ENCODE measurements around the gene SAE1. TPM values are rescaled to one million over a fixed set of nuclear protein-coding genes. Genes with fewer than 3 reads are reported as not detected.

SAE1 gene
- total RNA-seq, 1 donor from 2014 or later = 71.0 TPM

DNA sequence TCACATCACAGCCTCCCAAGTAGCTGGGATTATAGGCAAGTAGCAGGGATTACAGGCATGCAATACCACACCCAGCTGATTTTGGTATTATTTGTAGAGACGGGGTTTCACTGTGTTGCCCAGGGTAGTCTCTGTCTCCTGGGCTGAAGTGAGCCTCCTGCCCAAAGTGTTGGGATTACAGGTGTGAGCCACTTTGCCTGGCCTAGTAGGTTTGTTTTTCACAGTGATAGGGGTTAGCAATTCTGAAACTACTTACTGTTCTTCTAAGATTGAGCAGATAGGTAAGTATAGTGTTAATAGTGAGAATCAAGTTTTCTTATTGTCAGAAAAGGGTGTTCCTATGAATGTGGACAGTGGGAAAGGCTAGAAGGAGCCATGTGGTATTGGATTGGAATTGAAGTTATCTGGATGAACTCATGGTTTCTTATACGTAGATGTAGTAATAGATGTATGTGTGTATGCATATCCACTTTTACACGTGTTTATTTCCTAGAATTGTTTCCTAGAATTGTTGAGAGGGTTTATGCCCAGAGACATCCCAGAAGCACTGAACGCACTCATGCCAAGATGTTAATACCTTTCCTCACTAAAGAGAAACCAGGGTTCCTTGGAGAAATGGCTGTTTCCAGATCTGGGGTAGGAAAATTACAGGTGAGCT is 49.1 kb downstream of the SAE1 start:
- no peak overlapping the region for H3K9ac ChIP-seq (ENCODE audit: low read depth in 1 of 3, low read length in 3 of 3)
- H3K36me3 ChIP-seq (ENCODE audit: control insufficient read depth in 3 of 3, insufficient read depth in 3 of 3, low read length in 3 of 3) = peaks cover 0 to 4% (median 0%) of the 10 kb centered on the region in 3 donors
- no peak overlapping the region for H3K4me3 ChIP-seq (ENCODE audit: low read length in 3 of 3)
- peaks cover 6 to 8% (median 6%) of the 10 kb centered on the region in 3 donors for H3K4me1 ChIP-seq (ENCODE audit: control insufficient read depth in 3 of 3, insufficient read depth in 3 of 3, low read length in 3 of 3)
- no peaks in the 10 kb centered on the region for H3K9me3 ChIP-seq (ENCODE audit: control insufficient read depth in 3 of 3, low read length in 3 of 3)
- no peak overlapping the region for H3K27ac ChIP-seq (ENCODE audit: low read depth, low read length)
- no peaks in the 10 kb centered on the region for H3K27me3 ChIP-seq (ENCODE audit: control insufficient read depth in 3 of 3, insufficient read depth in 3 of 3, low read length in 3 of 3)

DNA sequence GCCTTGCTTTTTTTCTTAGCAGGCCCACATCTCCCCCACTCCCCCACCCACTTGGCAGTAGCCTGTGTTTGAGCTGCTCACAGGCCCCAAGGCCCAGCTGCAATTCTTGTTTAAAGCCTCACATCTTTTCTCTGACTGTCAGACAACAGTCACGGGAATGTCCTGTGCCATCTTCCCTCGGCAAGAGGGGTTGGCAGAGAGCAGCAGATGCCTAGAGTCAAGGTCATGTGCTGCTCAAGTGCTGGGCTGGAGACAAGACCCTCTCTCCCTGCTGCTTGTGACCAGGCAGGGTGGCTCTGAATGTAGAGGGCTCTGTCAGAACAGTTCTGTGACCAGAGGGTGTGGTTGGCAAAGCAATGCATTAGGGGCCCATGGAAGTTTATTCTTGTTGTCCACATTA is 53.0 kb downstream of the SAE1 start:
- Histone ChIP-seq H3K4me1 (ENCODE audit: control insufficient read depth in 3 of 3, insufficient read depth in 3 of 3, low read length in 3 of 3) (peaks cover 0 to 3% (median 2%) of the 10 kb centered on the region in 3 donors), H3K4me3 (ENCODE audit: low read length in 3 of 3) (no peak overlapping the region), H3K27ac (ENCODE audit: low read depth, low read length) (peak overlapping the region; percentile 62), H3K9ac (ENCODE audit: low read depth in 1 of 3, low read length in 3 of 3) (peak overlapping the region in 2 of 3 donors; percentile 22 to 34), H3K27me3 (ENCODE audit: control insufficient read depth in 3 of 3, insufficient read depth in 3 of 3, low read length in 3 of 3) (no peaks in the 10 kb centered on the region), H3K36me3 (ENCODE audit: control insufficient read depth in 3 of 3, insufficient read depth in 3 of 3, low read length in 3 of 3) (peaks cover 0 to 4% (median 0%) of the 10 kb centered on the region in 3 donors), H3K9me3 (ENCODE audit: control insufficient read depth in 3 of 3, low read length in 3 of 3) (no peaks in the 10 kb centered on the region)

DNA sequence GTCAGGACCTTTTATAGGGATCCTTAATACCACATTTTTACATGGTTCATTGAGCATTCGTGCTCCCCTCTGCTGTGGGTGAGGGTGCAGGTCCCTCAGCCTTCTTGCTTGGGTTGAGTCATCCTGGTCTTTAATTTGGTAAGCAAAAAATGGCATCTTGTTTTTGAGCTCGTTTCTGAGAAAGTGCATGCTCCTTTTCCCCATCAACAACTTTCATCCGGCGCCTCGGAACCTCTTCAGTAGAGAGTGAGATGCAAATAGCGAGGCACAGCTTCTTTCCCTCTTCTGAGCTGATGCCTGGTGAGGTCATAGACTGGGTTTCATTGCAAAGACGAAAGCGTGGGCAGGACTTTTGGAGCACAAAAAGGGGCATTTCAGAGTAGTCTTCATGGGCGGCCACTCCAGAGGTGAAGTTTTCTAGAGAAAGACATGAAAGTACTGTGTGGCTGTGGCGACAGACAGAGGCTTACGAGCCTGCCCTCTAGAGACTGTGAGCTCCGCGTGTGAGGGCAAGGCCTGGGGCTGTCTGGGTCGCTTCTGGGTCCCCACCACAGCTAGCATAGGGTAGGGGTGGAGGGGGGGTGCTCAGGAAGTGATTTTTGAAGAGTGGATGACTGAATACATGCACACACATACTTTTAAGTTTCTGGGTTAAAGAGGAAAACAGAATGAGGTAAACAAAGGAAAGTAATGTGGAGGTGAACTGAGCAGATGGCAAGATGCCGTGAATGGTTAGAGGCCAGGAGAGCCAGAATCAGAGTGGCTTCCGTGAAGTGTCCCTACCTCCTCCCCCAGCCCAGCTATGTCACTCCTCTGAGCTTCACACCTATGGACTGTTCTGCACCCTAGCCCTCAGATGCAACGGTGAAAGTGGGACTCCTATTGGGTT is 56.1 kb downstream of the SAE1 start:
- Histone ChIP-seq H3K27ac (ENCODE audit: low read depth, low read length) (no peak overlapping the region), H3K4me3 (ENCODE audit: low read length in 3 of 3) (no peak overlapping the region), H3K9ac (ENCODE audit: low read depth in 1 of 3, low read length in 3 of 3) (no peak overlapping the region), H3K4me1 (ENCODE audit: control insufficient read depth in 3 of 3, insufficient read depth in 3 of 3, low read length in 3 of 3) (peaks cover 10 to 14% (median 13%) of the 10 kb centered on the region in 3 donors), H3K9me3 (ENCODE audit: control insufficient read depth in 3 of 3, low read length in 3 of 3) (no peaks in the 10 kb centered on the region), H3K27me3 (ENCODE audit: control insufficient read depth in 3 of 3, insufficient read depth in 3 of 3, low read length in 3 of 3) (no peaks in the 10 kb centered on the region), H3K36me3 (ENCODE audit: control insufficient read depth in 3 of 3, insufficient read depth in 3 of 3, low read length in 3 of 3) (peaks cover 0 to 4% (median 0%) of the 10 kb centered on the region in 3 donors)

DNA sequence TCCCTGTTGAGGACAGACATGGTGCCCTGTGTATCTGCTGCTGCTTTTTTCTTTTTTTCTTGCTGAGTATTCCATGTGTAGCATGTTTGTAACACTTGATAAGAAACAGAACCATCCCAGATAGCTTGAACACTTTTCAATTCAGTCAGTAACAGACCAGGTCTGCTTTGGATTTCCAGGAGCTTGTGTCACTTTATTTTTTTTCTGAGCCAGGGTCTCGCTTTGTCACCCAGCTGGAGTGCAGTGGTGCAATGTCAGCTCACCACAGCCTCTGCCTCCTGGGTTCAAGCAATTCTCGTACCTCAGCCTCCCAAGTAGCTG is 56.7 kb downstream of the SAE1 start:
- Histone ChIP-seq H3K9ac (ENCODE audit: low read depth in 1 of 3, low read length in 3 of 3) (no peak overlapping the region), H3K4me3 (ENCODE audit: low read length in 3 of 3) (no peak overlapping the region), H3K36me3 (ENCODE audit: control insufficient read depth in 3 of 3, insufficient read depth in 3 of 3, low read length in 3 of 3) (peaks cover 0 to 4% (median 0%) of the 10 kb centered on the region in 3 donors), H3K27me3 (ENCODE audit: control insufficient read depth in 3 of 3, insufficient read depth in 3 of 3, low read length in 3 of 3) (no peaks in the 10 kb centered on the region), H3K4me1 (ENCODE audit: control insufficient read depth in 3 of 3, insufficient read depth in 3 of 3, low read length in 3 of 3) (peaks cover 10 to 14% (median 13%) of the 10 kb centered on the region in 3 donors), H3K9me3 (ENCODE audit: control insufficient read depth in 3 of 3, low read length in 3 of 3) (no peaks in the 10 kb centered on the region), H3K27ac (ENCODE audit: low read depth, low read length) (no peak overlapping the region)

DNA sequence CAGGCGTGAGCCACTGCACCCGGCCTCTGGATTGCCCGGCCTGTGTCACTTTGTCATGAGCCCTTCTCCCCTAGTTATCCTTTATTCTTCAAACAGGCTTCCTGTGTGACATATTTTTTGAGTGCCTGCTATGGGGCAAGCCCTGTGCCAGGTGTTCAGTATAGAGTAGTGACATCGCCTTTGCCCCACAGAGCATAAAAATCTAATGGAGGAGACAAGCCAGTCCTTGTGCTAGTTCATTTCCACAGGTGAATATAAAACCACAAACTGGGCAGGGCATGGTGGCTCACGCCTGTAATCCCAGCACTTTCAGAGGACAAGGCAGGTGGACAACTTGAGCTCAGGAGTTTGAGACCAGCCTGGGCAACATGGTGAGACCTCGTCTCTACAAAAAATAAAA is 57.2 kb downstream of the SAE1 start:
- peaks cover 0 to under 1% (median 0%) of the 10 kb centered on the region in 3 donors for H3K36me3 ChIP-seq (ENCODE audit: control insufficient read depth in 3 of 3, insufficient read depth in 3 of 3, low read length in 3 of 3)
- no peak overlapping the region for H3K27ac ChIP-seq (ENCODE audit: low read depth, low read length)

DNA sequence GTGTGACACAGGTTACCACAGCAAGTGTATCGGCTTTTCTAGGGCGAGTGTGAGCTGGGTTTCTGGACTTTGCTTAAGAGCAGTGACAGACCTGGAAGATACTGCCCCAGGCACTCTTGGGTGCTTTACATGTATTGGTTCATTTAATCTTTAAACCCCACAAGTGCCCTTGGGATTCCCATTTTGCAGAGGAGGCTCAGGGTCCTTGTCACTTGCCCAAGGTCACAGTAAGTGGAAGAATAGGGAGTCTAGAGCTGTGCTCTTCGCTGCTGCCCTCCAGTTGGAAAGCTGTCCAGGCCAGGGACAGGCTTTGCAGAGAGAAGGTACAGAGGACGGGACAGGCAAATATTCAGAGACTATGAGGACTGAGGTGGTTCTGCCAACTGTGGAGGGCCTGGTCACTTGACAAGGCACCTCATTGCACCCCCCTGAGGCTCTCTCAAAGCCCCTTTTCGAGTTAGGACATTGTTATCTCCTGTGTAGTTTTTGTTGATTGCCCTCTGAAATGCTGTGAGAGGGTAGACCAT is 57.9 kb downstream of the SAE1 start:
- no peak overlapping the region for H3K4me3 ChIP-seq (ENCODE audit: low read length in 3 of 3)
- H3K9ac ChIP-seq (ENCODE audit: low read depth in 1 of 3, low read length in 3 of 3) = no peak overlapping the region
- H3K4me1 ChIP-seq (ENCODE audit: control insufficient read depth in 3 of 3, insufficient read depth in 3 of 3, low read length in 3 of 3) = peaks cover 10 to 13% (median 12%) of the 10 kb centered on the region in 3 donors
- no peaks in the 10 kb centered on the region for H3K27me3 ChIP-seq (ENCODE audit: control insufficient read depth in 3 of 3, insufficient read depth in 3 of 3, low read length in 3 of 3)
- H3K27ac ChIP-seq (ENCODE audit: low read depth, low read length) = no peak overlapping the region
- no peaks in the 10 kb centered on the region for H3K36me3 ChIP-seq (ENCODE audit: control insufficient read depth in 3 of 3, insufficient read depth in 3 of 3, low read length in 3 of 3)
- no peaks in the 10 kb centered on the region for H3K9me3 ChIP-seq (ENCODE audit: control insufficient read depth in 3 of 3, low read length in 3 of 3)

More for the DNA sequence above, 57.2 kb downstream of the SAE1 start:
- H3K27me3 ChIP-seq (ENCODE audit: control insufficient read depth in 3 of 3, insufficient read depth in 3 of 3, low read length in 3 of 3) = no peaks in the 10 kb centered on the region
- H3K4me1 ChIP-seq (ENCODE audit: control insufficient read depth in 3 of 3, insufficient read depth in 3 of 3, low read length in 3 of 3) = peaks cover 10 to 13% (median 12%) of the 10 kb centered on the region in 3 donors
- H3K4me3 ChIP-seq (ENCODE audit: low read length in 3 of 3) = no peak overlapping the region
- no peak overlapping the region for H3K9ac ChIP-seq (ENCODE audit: low read depth in 1 of 3, low read length in 3 of 3)
- no peaks in the 10 kb centered on the region for H3K9me3 ChIP-seq (ENCODE audit: control insufficient read depth in 3 of 3, low read length in 3 of 3)

DNA sequence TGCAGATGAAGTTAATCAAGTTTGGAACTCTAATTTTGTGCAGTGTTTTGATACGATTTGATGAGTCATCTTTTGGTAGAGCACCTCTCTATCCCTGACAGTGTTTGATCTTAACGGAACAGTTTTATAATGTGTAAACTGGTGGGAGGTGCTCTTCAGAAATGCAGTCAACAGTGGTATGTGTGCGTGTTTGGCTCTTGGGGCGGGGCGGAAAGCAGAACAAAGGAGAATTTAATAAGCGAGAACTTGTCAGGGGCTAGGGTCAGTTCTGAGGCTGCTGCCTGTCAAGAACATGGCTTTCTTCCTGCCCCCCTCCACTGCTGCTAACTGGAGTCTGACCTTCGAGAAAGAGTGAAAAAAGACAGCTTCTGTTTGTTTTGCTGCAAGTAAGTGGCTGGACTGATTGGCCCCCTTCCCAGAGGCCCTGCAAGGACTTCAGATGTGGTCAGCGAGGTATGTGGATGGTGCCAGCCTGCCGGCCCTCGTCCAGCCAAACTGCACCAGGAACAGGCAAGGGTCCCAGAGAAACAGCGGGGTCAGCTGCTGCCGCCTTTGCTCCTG is 59.6 kb downstream of the SAE1 start:
- Histone ChIP-seq H3K9ac (ENCODE audit: low read depth in 1 of 3, low read length in 3 of 3) (peak overlapping the region in 2 of 3 donors; percentile 16 to 67), H3K36me3 (ENCODE audit: control insufficient read depth in 3 of 3, insufficient read depth in 3 of 3, low read length in 3 of 3) (no peaks in the 10 kb centered on the region), H3K4me3 (ENCODE audit: low read length in 3 of 3) (peak overlapping the region in 1 of 3 donors; percentile 29), H3K9me3 (ENCODE audit: control insufficient read depth in 3 of 3, low read length in 3 of 3) (no peaks in the 10 kb centered on the region), H3K27me3 (ENCODE audit: control insufficient read depth in 3 of 3, insufficient read depth in 3 of 3, low read length in 3 of 3) (no peaks in the 10 kb centered on the region), H3K4me1 (ENCODE audit: control insufficient read depth in 3 of 3, insufficient read depth in 3 of 3, low read length in 3 of 3) (peaks cover 10 to 13% (median 12%) of the 10 kb centered on the region in 3 donors), H3K27ac (ENCODE audit: low read depth, low read length) (peak overlapping the region; percentile 11)

DNA sequence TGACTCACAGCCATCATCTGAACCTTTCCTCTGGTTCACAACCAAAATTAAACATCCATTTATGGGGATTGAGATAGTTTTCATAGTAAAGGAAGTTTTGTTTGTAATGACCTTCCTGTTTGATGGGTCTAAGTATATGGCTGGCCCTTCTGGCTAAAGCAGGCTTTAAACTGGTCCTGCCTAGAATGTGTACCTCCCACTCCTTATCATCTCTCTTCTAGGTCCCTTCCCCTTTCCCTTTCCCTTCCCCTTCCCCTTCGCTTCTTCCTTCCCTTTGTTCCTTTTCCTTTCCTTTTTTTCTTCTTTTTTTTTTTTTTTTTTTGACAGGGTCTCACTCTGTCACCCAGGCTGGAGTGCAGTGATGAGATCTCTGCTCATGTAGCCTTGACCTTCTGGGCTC is 64.8 kb downstream of the SAE1 start:
- Histone ChIP-seq H3K27ac (ENCODE audit: low read depth, low read length) (no peak overlapping the region), H3K4me1 (ENCODE audit: control insufficient read depth in 3 of 3, insufficient read depth in 3 of 3, low read length in 3 of 3) (peaks cover 5 to 7% (median 5%) of the 10 kb centered on the region in 3 donors), H3K36me3 (ENCODE audit: control insufficient read depth in 3 of 3, insufficient read depth in 3 of 3, low read length in 3 of 3) (peaks cover 10 to 17% (median 12%) of the 10 kb centered on the region in 3 donors), H3K9ac (ENCODE audit: low read depth in 1 of 3, low read length in 3 of 3) (no peak overlapping the region), H3K27me3 (ENCODE audit: control insufficient read depth in 3 of 3, insufficient read depth in 3 of 3, low read length in 3 of 3) (no peaks in the 10 kb centered on the region), H3K9me3 (ENCODE audit: control insufficient read depth in 3 of 3, low read length in 3 of 3) (no peaks in the 10 kb centered on the region), H3K4me3 (ENCODE audit: low read length in 3 of 3) (no peak overlapping the region)

DNA sequence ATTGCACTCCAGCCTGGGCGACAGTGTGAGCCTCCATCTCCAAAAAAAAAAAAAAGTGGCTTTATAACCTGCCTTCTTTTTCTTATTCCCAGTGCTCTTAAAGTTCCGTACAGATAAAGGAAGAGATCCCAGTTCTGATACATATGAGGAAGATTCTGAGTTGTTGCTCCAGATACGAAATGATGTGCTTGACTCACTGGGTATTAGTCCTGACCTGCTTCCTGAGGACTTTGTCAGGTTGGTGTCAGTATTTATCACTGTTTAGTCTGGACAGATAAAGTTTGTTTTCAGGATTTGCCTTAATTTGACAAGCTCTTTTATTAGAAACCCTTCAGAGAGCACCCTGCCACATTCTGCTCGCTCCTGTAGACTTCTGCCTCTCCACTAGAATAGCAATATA is 66.5 kb downstream of the SAE1 start:
- peaks cover 10 to 17% (median 12%) of the 10 kb centered on the region in 3 donors for H3K36me3 ChIP-seq (ENCODE audit: control insufficient read depth in 3 of 3, insufficient read depth in 3 of 3, low read length in 3 of 3)
- H3K27me3 ChIP-seq (ENCODE audit: control insufficient read depth in 3 of 3, insufficient read depth in 3 of 3, low read length in 3 of 3) = no peaks in the 10 kb centered on the region
- no peaks in the 10 kb centered on the region for H3K4me1 ChIP-seq (ENCODE audit: control insufficient read depth in 3 of 3, insufficient read depth in 3 of 3, low read length in 3 of 3)
- no peak overlapping the region for H3K4me3 ChIP-seq (ENCODE audit: low read length in 3 of 3)
- no peak overlapping the region for H3K9ac ChIP-seq (ENCODE audit: low read depth in 1 of 3, low read length in 3 of 3)
- no peak overlapping the region for H3K27ac ChIP-seq (ENCODE audit: low read depth, low read length)
- H3K9me3 ChIP-seq (ENCODE audit: control insufficient read depth in 3 of 3, low read length in 3 of 3) = no peaks in the 10 kb centered on the region

Data from skeletal muscle tissue (tissue), 4 donors.